ENCODE results near the gene GGN.
"Not testable (repeated sequence)": the region's sequence is repeated elsewhere in the genome, so short reads cannot be mapped to it uniquely, and the experiment has no call there.

Gene GGN

DNA sequence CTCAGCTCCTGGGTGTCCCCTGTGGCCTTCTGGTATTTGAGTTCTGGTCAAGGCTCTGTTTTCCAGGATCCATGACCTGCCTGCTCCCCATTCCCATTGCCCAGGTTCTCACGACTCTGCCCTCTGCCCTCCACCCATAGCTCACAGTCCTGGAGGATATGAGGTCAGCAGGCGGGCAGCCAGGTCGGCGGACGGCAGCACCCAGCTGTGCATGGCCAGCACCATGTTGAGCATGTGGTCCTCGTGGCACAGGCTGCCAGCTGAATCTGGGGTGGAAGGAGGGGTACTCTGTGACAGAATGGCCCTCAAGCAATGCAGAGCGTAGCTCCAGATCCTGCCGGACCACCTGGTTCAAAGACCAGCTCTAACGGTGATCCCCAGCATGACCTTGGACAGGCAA is 33.1 kb upstream of the GGN start:
- Histone ChIP-seq H3K27me3 (ENCODE audit: insufficient read depth, insufficient read length) (peaks cover 4% of the 10 kb centered on the region), H3K4me1 (ENCODE audit: insufficient read depth, insufficient read length) (peaks cover 12% of the 10 kb centered on the region), H3K36me3 (ENCODE audit: insufficient read depth, insufficient read length, low read length) (no peaks in the 10 kb centered on the region), H3K9ac (ENCODE audit: insufficient read length, low read depth) (no peak overlapping the region), H3K9me3 (ENCODE audit: insufficient read depth, low read length) (no peaks in the 10 kb centered on the region), H3K4me3 (ENCODE audit: insufficient read length, low read depth) (no peak overlapping the region)
- DNase-seq (ENCODE audit: low read depth, low spot score) = no peak
- TF ChIP-seq ZNF274 (IDR thresholded peaks at IDR 0.05; ENCODE audit: low read depth, low read length) (no peak), SUZ12 (IDR thresholded peaks at IDR 0.05; ENCODE audit: extremely low read depth, insufficient read depth, insufficient read length) (no peak), YY1 (IDR thresholded peaks at IDR 0.05; ENCODE audit: insufficient read depth, insufficient read length) (no peak)

DNA sequence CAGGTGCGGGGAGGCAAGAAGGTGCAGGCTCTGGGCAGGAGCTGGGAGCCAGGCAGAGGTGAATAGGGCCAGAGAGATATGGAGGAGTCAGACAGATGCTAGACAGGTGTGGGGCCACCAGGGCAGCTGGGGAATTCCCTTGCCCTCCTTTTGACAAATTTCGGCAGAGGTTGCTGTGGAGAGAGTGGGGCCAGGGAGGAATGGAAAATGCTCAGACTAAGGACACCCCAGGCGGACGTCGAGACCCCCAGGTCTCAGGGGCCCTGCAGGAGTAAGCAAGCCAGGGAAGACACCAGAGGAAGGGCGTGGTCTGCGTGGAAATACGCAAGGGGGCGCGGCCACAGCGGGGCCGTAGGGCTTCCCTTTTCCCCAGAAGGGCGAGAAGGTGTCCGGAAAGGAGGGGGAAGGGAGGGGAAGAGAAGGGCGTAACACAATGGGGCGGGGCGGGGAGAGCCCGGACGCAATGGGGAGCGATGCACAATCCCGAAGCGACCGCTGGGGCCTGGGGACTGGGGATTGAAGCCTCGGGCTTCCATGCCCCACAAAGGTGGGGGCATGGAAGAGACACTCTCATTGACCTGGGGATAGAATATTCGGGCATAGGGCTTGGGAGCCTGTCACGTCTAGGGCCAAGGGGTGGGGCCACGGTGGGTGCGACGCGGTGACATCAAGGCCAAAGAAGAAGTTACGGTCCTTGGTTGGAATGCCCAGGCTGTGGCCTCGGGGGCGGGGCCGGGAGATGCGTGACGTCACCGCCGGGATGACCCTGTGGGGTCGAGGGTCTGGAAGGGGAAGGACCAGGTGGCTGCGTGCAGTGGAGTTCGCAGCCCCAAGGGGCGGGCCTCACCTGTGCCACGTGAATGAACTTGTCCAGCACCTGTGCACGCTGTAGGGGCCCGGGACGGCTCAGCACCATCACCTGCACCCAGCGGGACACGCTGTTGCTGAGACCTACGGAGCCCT is 30.0 kb upstream of the GGN start:
- H3K4me1 ChIP-seq (ENCODE audit: insufficient read depth, insufficient read length) = peaks cover 8% of the 10 kb centered on the region
- H3K4me3 ChIP-seq (ENCODE audit: insufficient read length, low read depth) = peak overlapping the region; percentile 19

GRCh38 chr19:38417146-38417543 is 29.3 kb upstream of the GGN start:
- Histone ChIP-seq H3K4me1 (ENCODE audit: insufficient read depth, insufficient read length) (peaks cover 5% of the 10 kb centered on the region), H3K36me3 (ENCODE audit: insufficient read depth, insufficient read length, low read length) (no peaks in the 10 kb centered on the region), H3K9me3 (ENCODE audit: insufficient read depth, low read length) (no peaks in the 10 kb centered on the region), H3K9ac (ENCODE audit: insufficient read length, low read depth) (peak overlapping the region; percentile 64), H3K27me3 (ENCODE audit: insufficient read depth, insufficient read length) (peaks cover 4% of the 10 kb centered on the region), H3K4me3 (ENCODE audit: insufficient read length, low read depth) (peak overlapping the region; percentile 19)
- TF ChIP-seq YY1 (IDR thresholded peaks at IDR 0.05; ENCODE audit: insufficient read depth, insufficient read length) = no peak
- no peak for DNase-seq (ENCODE audit: low read depth, low spot score)

More for the DNA sequence above, 30.0 kb upstream of the GGN start:
- no peak for DNase-seq (ENCODE audit: low read depth, low spot score)
- Histone ChIP-seq H3K9ac (ENCODE audit: insufficient read length, low read depth) (peak overlapping the region; percentile 64), H3K36me3 (ENCODE audit: insufficient read depth, insufficient read length, low read length) (no peaks in the 10 kb centered on the region), H3K9me3 (ENCODE audit: insufficient read depth, low read length) (no peaks in the 10 kb centered on the region), H3K27me3 (ENCODE audit: insufficient read depth, insufficient read length) (peaks cover 4% of the 10 kb centered on the region)
- no peak for TF ChIP-seq YY1 (IDR thresholded peaks at IDR 0.05; ENCODE audit: insufficient read depth, insufficient read length)
- no peak for TF ChIP-seq SUZ12 (IDR thresholded peaks at IDR 0.05; ENCODE audit: extremely low read depth, insufficient read depth, insufficient read length)
- TF ChIP-seq ZNF274 (IDR thresholded peaks at IDR 0.05; ENCODE audit: low read depth, low read length) = no peak

GRCh38 chr19:38413416-38413815 is 25.6 kb upstream of the GGN start:
- no peak for DNase-seq (ENCODE audit: low read depth, low spot score)
- H3K9me3 ChIP-seq (ENCODE audit: insufficient read depth, low read length) = no peaks in the 10 kb centered on the region
- H3K36me3 ChIP-seq (ENCODE audit: insufficient read depth, insufficient read length, low read length) = no peaks in the 10 kb centered on the region
- no peak overlapping the region for H3K4me3 ChIP-seq (ENCODE audit: insufficient read length, low read depth)
- H3K9ac ChIP-seq (ENCODE audit: insufficient read length, low read depth) = no peak overlapping the region
- H3K4me1 ChIP-seq (ENCODE audit: insufficient read depth, insufficient read length) = peaks cover 5% of the 10 kb centered on the region
- peaks cover under 1% of the 10 kb centered on the region for H3K27me3 ChIP-seq (ENCODE audit: insufficient read depth, insufficient read length)
- TF ChIP-seq SUZ12 (IDR thresholded peaks at IDR 0.05; ENCODE audit: extremely low read depth, insufficient read depth, insufficient read length) = no peak
- no peak for TF ChIP-seq ZNF274 (IDR thresholded peaks at IDR 0.05; ENCODE audit: low read depth, low read length)
- TF ChIP-seq YY1 (IDR thresholded peaks at IDR 0.05; ENCODE audit: insufficient read depth, insufficient read length) = no peak

- H3K9me3 ChIP-seq (ENCODE audit: insufficient read depth, low read length) = no peaks in the 10 kb centered on the region
- no peak overlapping the region for H3K4me3 ChIP-seq (ENCODE audit: insufficient read length, low read depth)
- no peak for DNase-seq (ENCODE audit: low read depth, low spot score)
- no peaks in the 10 kb centered on the region for H3K36me3 ChIP-seq (ENCODE audit: insufficient read depth, insufficient read length, low read length)
- no peaks in the 10 kb centered on the region for H3K27me3 ChIP-seq (ENCODE audit: insufficient read depth, insufficient read length)
- H3K4me1 ChIP-seq (ENCODE audit: insufficient read depth, insufficient read length) = peaks cover 5% of the 10 kb centered on the region
- H3K9ac ChIP-seq (ENCODE audit: insufficient read length, low read depth) = no peak overlapping the region
- no peak for TF ChIP-seq ZNF274 (IDR thresholded peaks at IDR 0.05; ENCODE audit: low read depth, low read length)
- no peak for TF ChIP-seq SUZ12 (IDR thresholded peaks at IDR 0.05; ENCODE audit: extremely low read depth, insufficient read depth, insufficient read length)
- no peak for TF ChIP-seq YY1 (IDR thresholded peaks at IDR 0.05; ENCODE audit: insufficient read depth, insufficient read length)
Observed at GRCh38 chr19:38412961-38413360, 25.1 kb upstream of the GGN start.

DNA sequence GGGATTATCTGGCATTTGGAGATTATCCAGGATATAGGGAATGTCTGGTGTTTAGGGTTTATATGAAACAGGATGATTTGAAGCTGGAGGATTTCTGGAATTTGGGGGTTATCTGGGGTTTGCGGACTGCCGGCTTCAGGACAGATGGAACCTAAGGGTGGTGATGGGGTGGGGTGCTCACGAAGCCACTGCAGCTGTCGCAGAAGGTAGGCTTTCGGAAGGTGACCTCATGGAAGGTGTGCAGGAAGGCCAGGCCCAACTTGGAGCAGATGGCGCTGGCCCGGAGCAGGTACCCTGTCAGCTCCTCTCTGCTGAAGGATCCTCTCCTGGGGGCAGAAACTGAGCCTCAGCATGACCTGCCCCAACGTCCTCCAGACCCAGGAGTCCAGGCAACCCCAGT is 24.7 kb upstream of the GGN start:
- H3K9me3 ChIP-seq (ENCODE audit: insufficient read depth, low read length) = no peaks in the 10 kb centered on the region
- H3K27me3 ChIP-seq (ENCODE audit: insufficient read depth, insufficient read length) = no peaks in the 10 kb centered on the region
- H3K4me1 ChIP-seq (ENCODE audit: insufficient read depth, insufficient read length) = peaks cover 5% of the 10 kb centered on the region
- no peaks in the 10 kb centered on the region for H3K36me3 ChIP-seq (ENCODE audit: insufficient read depth, insufficient read length, low read length)
- no peak overlapping the region for H3K9ac ChIP-seq (ENCODE audit: insufficient read length, low read depth)
- H3K4me3 ChIP-seq (ENCODE audit: insufficient read length, low read depth) = no peak overlapping the region
- DNase-seq (ENCODE audit: low read depth, low spot score) = no peak
- TF ChIP-seq YY1 (IDR thresholded peaks at IDR 0.05; ENCODE audit: insufficient read depth, insufficient read length) = no peak
- no peak for TF ChIP-seq SUZ12 (IDR thresholded peaks at IDR 0.05; ENCODE audit: extremely low read depth, insufficient read depth, insufficient read length)
- no peak for TF ChIP-seq ZNF274 (IDR thresholded peaks at IDR 0.05; ENCODE audit: low read depth, low read length)

DNA sequence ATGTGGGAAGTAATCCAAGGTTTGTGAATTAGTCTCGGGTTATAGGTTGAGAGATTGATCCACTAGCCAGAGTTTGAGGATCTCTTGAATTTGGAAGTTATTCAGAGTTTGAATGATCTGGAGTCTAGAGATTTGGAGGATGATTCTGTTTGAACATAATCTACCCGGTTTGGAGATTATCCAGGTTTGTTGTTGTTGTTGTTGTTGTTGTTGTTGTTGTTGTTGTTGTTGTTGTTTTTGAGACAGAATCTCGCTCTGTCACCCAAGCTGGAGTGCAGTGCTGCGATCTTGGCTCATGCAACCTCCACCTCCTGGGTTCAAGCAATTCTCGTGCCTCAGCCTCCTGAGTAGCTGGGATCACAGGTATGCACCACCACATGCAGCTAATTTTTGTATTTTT is 24.1 kb upstream of the GGN start:
- not testable (repeated sequence) for H3K4me3 ChIP-seq (ENCODE audit: insufficient read length, low read depth); H3K27me3 ChIP-seq (ENCODE audit: insufficient read depth, insufficient read length); H3K9ac ChIP-seq (ENCODE audit: insufficient read length, low read depth); DNase-seq (ENCODE audit: low read depth, low spot score); H3K9me3 ChIP-seq (ENCODE audit: insufficient read depth, low read length); H3K36me3 ChIP-seq (ENCODE audit: insufficient read depth, insufficient read length, low read length); H3K4me1 ChIP-seq (ENCODE audit: insufficient read depth, insufficient read length)
